22Rv1 (cell line): Measurements from ENCODE around the gene SUN3.
"Not testable (repeated sequence)": the region's sequence is repeated elsewhere in the genome, so short reads cannot be mapped to it uniquely, and the experiment has no call there.

Experiments used
- H3K27ac ChIP-seq: fragments of 450-650 bp; 2 replicates; pipeline ENCODE4 v1.5.1; 2017
- CTCF ChIP-seq: fragments of 450-650 bp; IDR thresholded peaks from 2 replicates; pipeline ENCODE4 v1.5.1; 2017; ENCODE audit warnings: mild to moderate bottlenecking
- ZFX ChIP-seq: fragments of 450-650 bp; IDR thresholded peaks from 2 replicates; pipeline ENCODE4 v1.6.1; 2017; ENCODE audit warnings: antibody characterized with exemption, borderline replicate concordance

SUN3 gene

GRCh38 chr7:47991741-47992311 is 37.1 kb downstream of the SUN3 start:
- no peak overlapping the region for H3K27ac ChIP-seq
- TF ChIP-seq CTCF = peak; percentile 23
- TF ChIP-seq ZFX = no peak

GRCh38 chr7:47991270-47991669 is 37.6 kb downstream of the SUN3 start:
- TF ChIP-seq CTCF (no peak), ZFX (no peak)
- no peak overlapping the region for H3K27ac ChIP-seq

- TF ChIP-seq ZFX = no peak
- no peak for TF ChIP-seq CTCF
- H3K27ac ChIP-seq = no peak overlapping the region
Measured at GRCh38 chr7:47990592-47990991, 38.3 kb downstream of the SUN3 start.

GRCh38 chr7:47989607-47990400 is 39.1 kb downstream of the SUN3 start:
- H3K27ac ChIP-seq = peak overlapping the region; percentile 27; the same call in 1 of the 2 replicates

DNA sequence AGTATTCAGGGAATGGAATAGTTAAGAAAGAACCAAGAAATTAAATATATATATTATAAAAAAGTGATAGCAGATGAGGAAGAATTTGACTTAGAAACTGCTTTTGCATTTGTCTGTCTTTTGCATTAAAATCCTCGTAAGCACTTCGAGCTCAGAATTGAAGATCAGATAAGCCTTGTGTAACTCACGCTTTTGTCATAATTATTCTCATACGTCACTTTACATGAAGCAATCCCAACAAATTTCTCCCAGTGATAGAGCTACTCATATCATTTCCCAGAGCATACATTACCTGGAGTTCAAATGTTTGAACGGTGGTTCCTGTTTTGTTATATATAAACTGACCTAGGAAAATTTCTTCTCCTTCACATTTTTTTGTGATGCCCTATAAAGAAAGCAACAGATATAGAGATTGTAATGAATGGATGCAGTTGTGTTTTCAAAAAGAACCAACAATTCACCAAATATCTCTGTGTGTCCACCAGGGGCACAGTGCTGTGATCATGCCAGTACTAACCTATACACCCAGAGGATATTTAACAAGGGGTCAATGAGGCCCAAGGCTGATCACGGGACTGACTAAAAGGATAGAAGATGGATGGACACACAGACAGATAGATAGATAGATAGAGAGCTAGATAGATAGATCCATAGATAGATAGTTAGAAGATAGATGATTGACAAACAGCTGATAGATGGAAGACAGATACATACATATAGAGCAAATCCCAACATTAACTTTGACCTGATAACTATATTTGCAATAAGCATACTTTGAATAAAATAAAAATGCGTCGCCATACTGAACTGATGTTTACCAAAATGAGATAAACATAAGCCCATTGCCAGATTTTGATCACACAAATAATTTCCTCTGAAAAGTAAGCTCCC is 40.2 kb downstream of the SUN3 start:
- H3K27ac ChIP-seq = no peak overlapping the region
- no peak for TF ChIP-seq ZFX
- peak; percentile 63 for TF ChIP-seq CTCF

DNA sequence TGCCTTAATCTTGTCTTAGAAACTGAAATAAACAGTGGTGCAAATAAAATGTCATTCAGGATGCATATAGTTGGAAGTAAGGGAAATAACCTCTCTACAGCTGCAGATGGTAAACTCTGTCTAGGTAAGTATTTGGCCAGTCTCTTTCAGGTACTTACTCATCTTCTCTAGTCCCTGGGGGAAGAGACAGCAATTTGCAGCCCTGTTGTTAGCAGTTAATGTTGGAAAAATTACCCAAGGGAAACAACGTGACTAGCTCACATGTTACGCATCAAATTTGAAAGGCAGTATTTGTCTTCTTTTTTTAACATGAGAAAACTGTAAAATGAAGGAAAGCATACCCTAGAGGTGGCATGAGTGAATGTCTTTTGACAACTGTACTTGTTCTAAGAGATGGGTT is 46.3 kb downstream of the SUN3 start:
- H3K27ac ChIP-seq = no peak overlapping the region
- no peak for TF ChIP-seq CTCF
- TF ChIP-seq ZFX = no peak

GRCh38 chr7:47980648-47981047 is 48.3 kb downstream of the SUN3 start:
- not testable (repeated sequence) for H3K27ac ChIP-seq

DNA sequence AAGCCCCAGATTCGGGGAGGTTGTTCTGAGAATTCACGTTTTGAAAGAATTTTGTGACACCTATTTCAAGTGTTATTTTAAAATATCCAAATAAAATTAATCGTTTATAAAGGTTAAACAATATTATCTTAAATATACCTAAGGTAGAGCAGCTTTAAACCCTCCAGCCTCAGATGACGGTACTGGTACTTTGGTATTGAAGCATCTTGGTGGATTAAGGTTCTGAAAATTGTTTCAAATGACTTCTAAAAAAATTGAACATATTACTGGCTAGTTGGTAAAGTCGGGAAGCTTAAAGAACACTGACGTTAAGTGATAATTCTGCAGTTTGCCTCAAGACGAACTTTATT is 49.1 kb downstream of the SUN3 start:
- H3K27ac ChIP-seq = peak overlapping the region; percentile 87
- TF ChIP-seq ZFX (no peak), CTCF (no peak)
